Prostate gland (tissue), 2 donors: Measurements from ENCODE around the gene TMEM232.

Source experiments
- POLR2A ChIP-seq: fragments of 450-650 bp; IDR thresholded peaks from one replicate; pipeline ENCODE4 v1.6.1; 2016; ENCODE audit warnings: antibody characterized with exemption, mild to moderate bottlenecking
- POLR2AphosphoS5 ChIP-seq: sonication (generic); formaldehyde crosslinking; IDR thresholded peaks from one replicate; pipeline ENCODE4 v1.6.1; 2017; ENCODE audit warnings: antibody characterized with exemption
- TF ChIP-seq, protein P1 (sequence below), 4 experiments: fragments of 200-600 bp in 2 of 4; fragments of 450-650 bp in 2 of 4; sonication (generic) in 2 of 4; IDR thresholded peaks; 1 replicate in 3 of 4; 2 replicates in 1 of 4; pipeline ENCODE4 v1.5.1; 2016 to 2019; ENCODE audit warnings: antibody characterized with exemption in 4 of 4, mild to moderate bottlenecking in 2 of 4, moderate library complexity in 2 of 4

DNA sequence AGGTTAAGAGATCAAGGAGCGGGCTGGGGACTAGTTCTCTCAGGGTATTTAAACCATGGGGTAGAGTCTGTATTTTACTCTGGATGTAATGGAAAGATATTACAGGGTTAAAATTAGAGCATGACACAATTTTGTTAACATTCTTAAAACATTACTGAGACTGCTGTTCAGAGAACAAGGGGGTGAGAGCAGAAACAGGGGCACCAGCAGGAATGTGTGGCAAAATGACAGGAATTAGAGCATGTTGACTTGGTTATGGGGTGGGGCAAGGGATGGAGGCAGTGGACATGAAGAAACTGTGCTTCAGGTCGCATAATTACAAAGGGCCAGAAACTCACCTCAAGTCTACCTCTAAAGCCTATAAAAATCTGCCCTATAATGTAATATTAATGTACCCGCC lies 75.0 kb downstream of the TMEM232 start:
- no peak for TF ChIP-seq POLR2A
- TF ChIP-seq, protein P1, sequence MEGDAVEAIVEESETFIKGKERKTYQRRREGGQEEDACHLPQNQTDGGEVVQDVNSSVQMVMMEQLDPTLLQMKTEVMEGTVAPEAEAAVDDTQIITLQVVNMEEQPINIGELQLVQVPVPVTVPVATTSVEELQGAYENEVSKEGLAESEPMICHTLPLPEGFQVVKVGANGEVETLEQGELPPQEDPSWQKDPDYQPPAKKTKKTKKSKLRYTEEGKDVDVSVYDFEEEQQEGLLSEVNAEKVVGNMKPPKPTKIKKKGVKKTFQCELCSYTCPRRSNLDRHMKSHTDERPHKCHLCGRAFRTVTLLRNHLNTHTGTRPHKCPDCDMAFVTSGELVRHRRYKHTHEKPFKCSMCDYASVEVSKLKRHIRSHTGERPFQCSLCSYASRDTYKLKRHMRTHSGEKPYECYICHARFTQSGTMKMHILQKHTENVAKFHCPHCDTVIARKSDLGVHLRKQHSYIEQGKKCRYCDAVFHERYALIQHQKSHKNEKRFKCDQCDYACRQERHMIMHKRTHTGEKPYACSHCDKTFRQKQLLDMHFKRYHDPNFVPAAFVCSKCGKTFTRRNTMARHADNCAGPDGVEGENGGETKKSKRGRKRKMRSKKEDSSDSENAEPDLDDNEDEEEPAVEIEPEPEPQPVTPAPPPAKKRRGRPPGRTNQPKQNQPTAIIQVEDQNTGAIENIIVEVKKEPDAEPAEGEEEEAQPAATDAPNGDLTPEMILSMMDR (IDR thresholded peaks at IDR 0.05), result no peak
- TF ChIP-seq POLR2AphosphoS5, result no peak
